DND-41 (cell line): ENCODE results near the gene TBC1D8.

Experiments used
- ATAC-seq: fragments of 200-7000 bp; cut with Tn5 transposase; 3 replicates; pipeline ENCODE4 v1.9.1; 2021; ENCODE audit warnings: low read depth; ENCODE audit not compliant: insufficient read depth
- DNase-seq: peaks from one replicate; pipeline ENCODE4 v3.0.0-alpha.2; 2020
- H2AFZ ChIP-seq: 2 replicates; pipeline ENCODE4 v1.6.0; 2012; ENCODE audit warnings: low read depth, low read length
- H3K27ac ChIP-seq: 2 replicates; pipeline ENCODE4 v1.5.1; 2012; ENCODE audit warnings: low read length, inconsistent platforms
- H3K27me3 ChIP-seq: fragments of 200-600 bp; sonication (generic); 2 replicates; pipeline ENCODE4 v1.6.0; 2012; ENCODE audit warnings: low read length, mild to moderate bottlenecking, inconsistent platforms; ENCODE audit not compliant: insufficient read depth, poor library complexity
- H3K36me3 ChIP-seq: 2 replicates; pipeline ENCODE4 v1.5.1; 2012; ENCODE audit warnings: low read length, inconsistent platforms; ENCODE audit not compliant: insufficient read depth
- H3K4me1 ChIP-seq: 2 replicates; pipeline ENCODE4 v1.5.1; 2012; ENCODE audit warnings: mild to moderate bottlenecking, low read length; ENCODE audit not compliant: insufficient read depth
- H3K4me2 ChIP-seq: 2 replicates; pipeline ENCODE4 v1.6.0; 2012; ENCODE audit warnings: mild to moderate bottlenecking, moderate library complexity, low read length, inconsistent platforms; ENCODE audit not compliant: insufficient read depth
- H3K4me3 ChIP-seq, 2 experiments: fragments of 200-600 bp in 1 of 2; shearing (Covaris generic) in 1 of 2; 2 replicates each; pipeline ENCODE4 v1.5.1; 2012 to 2016; ENCODE audit warnings: inconsistent platforms in 2 of 2, low read length in 2 of 2, mild to moderate bottlenecking in 2 of 2, low read depth in 1 of 2, moderate library complexity in 1 of 2
- H3K79me2 ChIP-seq: 2 replicates; pipeline ENCODE4 v1.6.0; 2012; ENCODE audit warnings: low read length, inconsistent platforms; ENCODE audit not compliant: insufficient read depth
- H3K9ac ChIP-seq: 2 replicates; pipeline ENCODE4 v1.6.0; 2012; ENCODE audit warnings: low read depth, mild to moderate bottlenecking, inconsistent platforms, low read length, moderate library complexity
- H3K9me3 ChIP-seq: 2 replicates; pipeline ENCODE4 v1.5.1; 2012; ENCODE audit warnings: low read length, moderate library complexity, mild to moderate bottlenecking, inconsistent platforms; ENCODE audit not compliant: insufficient read depth, severe bottlenecking
- H4K20me1 ChIP-seq: 2 replicates; pipeline ENCODE4 v1.6.0; 2012; ENCODE audit warnings: low read length; ENCODE audit not compliant: insufficient read depth
- CTCF ChIP-seq: IDR thresholded peaks from 2 replicates; pipeline ENCODE4 v1.5.1; 2012; ENCODE audit warnings: borderline replicate concordance, low read length, moderate library complexity, mild to moderate bottlenecking; ENCODE audit not compliant: poor library complexity, severe bottlenecking; ENCODE audit errors: extremely low read depth
- EZH2 ChIP-seq: IDR thresholded peaks from 3 replicates; pipeline ENCODE4 v1.6.1; 2012; ENCODE audit warnings: borderline replicate concordance, low read depth, mild to moderate bottlenecking, moderate library complexity, low read length, inconsistent platforms; ENCODE audit not compliant: severe bottlenecking

Gene TBC1D8

GRCh38 chr2:100982431-100982861, 168.7 kb downstream of the TBC1D8 start:
- Histone ChIP-seq H2AFZ (no peak overlapping the region), H3K36me3 (no peaks in the 10 kb centered on the region), H3K79me2 (no peaks in the 10 kb centered on the region), H3K9me3 (no peaks in the 10 kb centered on the region), H3K4me2 (no peak overlapping the region), H3K27ac (no peak overlapping the region), H3K4me1 (no peaks in the 10 kb centered on the region), H3K4me3 (no peak overlapping the region), H4K20me1 (0 out of 2 replicates have a peak, but pooled peaks cover 3% of the 10 kb centered on the region), H3K27me3 (no peaks in the 10 kb centered on the region), H3K9ac (no peak overlapping the region)
- TF ChIP-seq EZH2 (no peak), CTCF (no peak)
- DNase-seq, result no peak
- ATAC-seq, result no peak

- no peak for TF ChIP-seq CTCF
- no peaks in the 10 kb centered on the region for H3K9me3 ChIP-seq
- H3K27ac ChIP-seq, result no peak overlapping the region
- H3K4me2 ChIP-seq, result no peak overlapping the region
- H3K4me3 ChIP-seq, result no peak overlapping the region
- H3K9ac ChIP-seq, result no peak overlapping the region
- H3K4me1 ChIP-seq, result no peaks in the 10 kb centered on the region
- no peaks in the 10 kb centered on the region for H3K79me2 ChIP-seq
- no peak for DNase-seq
- ATAC-seq, result no peak
- H3K36me3 ChIP-seq, result no peaks in the 10 kb centered on the region
- H3K27me3 ChIP-seq, result no peaks in the 10 kb centered on the region
- H4K20me1 ChIP-seq, result 0 out of 2 replicates have a peak, but pooled peaks cover 3% of the 10 kb centered on the region
- no peak overlapping the region for H2AFZ ChIP-seq
These were observed 170.2 kb downstream of the TBC1D8 start for GRCh38 chr2:100981011-100981410.

GRCh38 chr2:100980046-100980445, 171.1 kb downstream of the TBC1D8 start:
- ATAC-seq, result no peak
- DNase-seq, result no peak
- no peaks in the 10 kb centered on the region for H3K9me3 ChIP-seq
- no peak overlapping the region for H3K4me2 ChIP-seq
- no peak overlapping the region for H3K27ac ChIP-seq
- no peaks in the 10 kb centered on the region for H3K79me2 ChIP-seq
- no peak for TF ChIP-seq EZH2
- no peak for TF ChIP-seq CTCF
- 0 out of 2 replicates have a peak, but pooled peaks cover 1% of the 10 kb centered on the region for H4K20me1 ChIP-seq
- no peaks in the 10 kb centered on the region for H3K36me3 ChIP-seq
- H2AFZ ChIP-seq, result no peak overlapping the region
- no peak overlapping the region for H3K9ac ChIP-seq
- H3K4me1 ChIP-seq, result no peaks in the 10 kb centered on the region
- H3K4me3 ChIP-seq, result no peak overlapping the region
- no peaks in the 10 kb centered on the region for H3K27me3 ChIP-seq
